ENCODE data around the gene FRAS1.
"Not testable (repeated sequence)": the region's sequence is repeated elsewhere in the genome, so short reads cannot be mapped to it uniquely, and the experiment has no call there.

The FRAS1 gene

GRCh38 chr4:78476108-78476704, 419.1 kb downstream of the FRAS1 start:
- DNase-seq = no peak

GRCh38 chr4:78477276-78477675, 420.2 kb downstream of the FRAS1 start:
- no peak for DNase-seq

GRCh38 chr4:78478523-78478922, 421.4 kb downstream of the FRAS1 start:
- no peak for DNase-seq

GRCh38 chr4:78480286-78480685, 423.2 kb downstream of the FRAS1 start:
- no peak for DNase-seq

- no peak for DNase-seq
These were observed 424.1 kb downstream of the FRAS1 start for GRCh38 chr4:78481180-78481579.

- no peak for DNase-seq
These were observed 425.2 kb downstream of the FRAS1 start for GRCh38 chr4:78482281-78482680.

GRCh38 chr4:78483811-78484210, 426.7 kb downstream of the FRAS1 start:
- DNase-seq = no peak

GRCh38 chr4:78484574-78484973, 427.5 kb downstream of the FRAS1 start:
- no peak for DNase-seq

GRCh38 chr4:78493731-78494130, 436.6 kb downstream of the FRAS1 start:
- no peak for DNase-seq

- DNase-seq = no peak
These were observed 439.0 kb downstream of the FRAS1 start for GRCh38 chr4:78496021-78496643.

GRCh38 chr4:78506260-78506659, 449.1 kb downstream of the FRAS1 start:
- not testable (repeated sequence) for DNase-seq

- DNase-seq = no peak
These were observed 451.9 kb downstream of the FRAS1 start for GRCh38 chr4:78509043-78509442.

GRCh38 chr4:78510108-78510507, 453.0 kb downstream of the FRAS1 start:
- DNase-seq = no peak

- DNase-seq = no peak
These were observed 453.6 kb downstream of the FRAS1 start for GRCh38 chr4:78510681-78511080.

- DNase-seq = no peak
These were observed 455.3 kb downstream of the FRAS1 start for GRCh38 chr4:78512357-78512920.

GRCh38 chr4:78513411-78513975, 456.4 kb downstream of the FRAS1 start:
- DNase-seq = no peak

GRCh38 chr4:78517050-78517652, 460.0 kb downstream of the FRAS1 start:
- no peak for DNase-seq

- DNase-seq = no peak
These were observed 461.4 kb downstream of the FRAS1 start for GRCh38 chr4:78518561-78518960.

- no peak for DNase-seq
These were observed 462.8 kb downstream of the FRAS1 start for GRCh38 chr4:78519962-78520361.

- no peak for DNase-seq
These were observed 463.7 kb downstream of the FRAS1 start for GRCh38 chr4:78520808-78521226.

GRCh38 chr4:78524009-78524408, 466.9 kb downstream of the FRAS1 start:
- no peak for DNase-seq

- no peak for DNase-seq
These were observed 468.4 kb downstream of the FRAS1 start for GRCh38 chr4:78525559-78525958.

GRCh38 chr4:78527103-78527502, 470.0 kb downstream of the FRAS1 start:
- no peak for DNase-seq

- no peak for DNase-seq
These were observed 470.4 kb downstream of the FRAS1 start for GRCh38 chr4:78527555-78527954.
